WERI-Rb-1 (cell line): ENCODE data around the gene ZNF500.

Experiments used
- DNase-seq: peaks from one replicate; pipeline ENCODE4 v3.0.0-alpha.2; 2020
- H3K27ac ChIP-seq: fragments of 250-450 bp; sonication (Bioruptor Pico); 2 replicates; pipeline ENCODE4 v1.5.1; 2020; ENCODE audit warnings: mild to moderate bottlenecking, moderate library complexity
- H3K27me3 ChIP-seq: fragments of 250-450 bp; sonication (Bioruptor Pico); 2 replicates; pipeline ENCODE4 v1.5.1; 2021; ENCODE audit warnings: mild to moderate bottlenecking, low read depth, moderate library complexity; ENCODE audit not compliant: insufficient read depth, severe bottlenecking
- H3K36me3 ChIP-seq: fragments of 250-450 bp; sonication (Bioruptor Pico); 2 replicates; pipeline ENCODE4 v1.5.1; 2020; ENCODE audit warnings: mild to moderate bottlenecking, moderate library complexity
- H3K4me3 ChIP-seq: 2 replicates; pipeline ENCODE4 v1.5.1; 2011; ENCODE audit warnings: low read depth, mild to moderate bottlenecking, control low read depth, low read length
- H3K9me3 ChIP-seq: fragments of 250-450 bp; sonication (Bioruptor Pico); 2 replicates; pipeline ENCODE4 v1.5.1; 2021; ENCODE audit warnings: mild to moderate bottlenecking, moderate library complexity; ENCODE audit not compliant: severe bottlenecking
- CTCF ChIP-seq: IDR thresholded peaks from 2 replicates; pipeline ENCODE4 v1.5.1; 2011; ENCODE audit warnings: low read depth, mild to moderate bottlenecking, control low read depth, inconsistent platforms, low read length

The ZNF500 gene

GRCh38 chr16:4767872-4768548, 1.0 kb upstream of the ZNF500 start:
- DNase-seq = no peak
- no peak for TF ChIP-seq CTCF
- H3K27ac ChIP-seq = no peak overlapping the region

GRCh38 chr16:4765511-4766474, 1.2 kb downstream of the ZNF500 start:
- Histone ChIP-seq H3K9me3 (no peaks in the 10 kb centered on the region), H3K36me3 (peaks cover 41% of the 10 kb centered on the region), H3K27me3 (no peaks in the 10 kb centered on the region), H3K4me3 (peak overlapping the region; percentile 93), H3K27ac (peak overlapping the region; percentile 77)
- no peak for TF ChIP-seq CTCF
- no peak for DNase-seq

More at GRCh38 chr16:4767872-4768548, 1.0 kb upstream of the ZNF500 start:
- Histone ChIP-seq H3K9me3 (no peaks in the 10 kb centered on the region), H3K27me3 (no peaks in the 10 kb centered on the region), H3K36me3 (peaks cover 22% of the 10 kb centered on the region), H3K4me3 (no peak overlapping the region)

- TF ChIP-seq CTCF = no peak
- Histone ChIP-seq H3K36me3 (peaks cover 61% of the 10 kb centered on the region), H3K27ac (no peak overlapping the region), H3K9me3 (no peaks in the 10 kb centered on the region), H3K4me3 (no peak overlapping the region), H3K27me3 (no peaks in the 10 kb centered on the region)
- DNase-seq = no peak
Measured at GRCh38 chr16:4763791-4764190, 3.2 kb downstream of the ZNF500 start.

GRCh38 chr16:4762205-4762604, 4.8 kb downstream of the ZNF500 start:
- peaks cover 77% of the 10 kb centered on the region for H3K36me3 ChIP-seq
- no peak for TF ChIP-seq CTCF
- DNase-seq = no peak
- H3K4me3 ChIP-seq = no peak overlapping the region
- H3K27me3 ChIP-seq = no peaks in the 10 kb centered on the region
- no peaks in the 10 kb centered on the region for H3K9me3 ChIP-seq
- H3K27ac ChIP-seq = no peak overlapping the region

- H3K9me3 ChIP-seq = peaks cover 2% of the 10 kb centered on the region
- no peaks in the 10 kb centered on the region for H3K27me3 ChIP-seq
- no peak overlapping the region for H3K27ac ChIP-seq
- peaks cover 93% of the 10 kb centered on the region for H3K36me3 ChIP-seq
- TF ChIP-seq CTCF = no peak
- DNase-seq = no peak
- no peak overlapping the region for H3K4me3 ChIP-seq
Measured at GRCh38 chr16:4760221-4760910, 6.6 kb downstream of the ZNF500 start.
